CD4-positive, alpha-beta T cell treated with Interleukin-17A for 4 hours (primary cell): ENCODE data around the gene CPXM2.

Experiments used
- DNase-seq: peaks from one replicate; pipeline ENCODE4 v3.0.0-alpha.2; 2020; ENCODE audit warnings: mixed read lengths

CPXM2 gene

DNA sequence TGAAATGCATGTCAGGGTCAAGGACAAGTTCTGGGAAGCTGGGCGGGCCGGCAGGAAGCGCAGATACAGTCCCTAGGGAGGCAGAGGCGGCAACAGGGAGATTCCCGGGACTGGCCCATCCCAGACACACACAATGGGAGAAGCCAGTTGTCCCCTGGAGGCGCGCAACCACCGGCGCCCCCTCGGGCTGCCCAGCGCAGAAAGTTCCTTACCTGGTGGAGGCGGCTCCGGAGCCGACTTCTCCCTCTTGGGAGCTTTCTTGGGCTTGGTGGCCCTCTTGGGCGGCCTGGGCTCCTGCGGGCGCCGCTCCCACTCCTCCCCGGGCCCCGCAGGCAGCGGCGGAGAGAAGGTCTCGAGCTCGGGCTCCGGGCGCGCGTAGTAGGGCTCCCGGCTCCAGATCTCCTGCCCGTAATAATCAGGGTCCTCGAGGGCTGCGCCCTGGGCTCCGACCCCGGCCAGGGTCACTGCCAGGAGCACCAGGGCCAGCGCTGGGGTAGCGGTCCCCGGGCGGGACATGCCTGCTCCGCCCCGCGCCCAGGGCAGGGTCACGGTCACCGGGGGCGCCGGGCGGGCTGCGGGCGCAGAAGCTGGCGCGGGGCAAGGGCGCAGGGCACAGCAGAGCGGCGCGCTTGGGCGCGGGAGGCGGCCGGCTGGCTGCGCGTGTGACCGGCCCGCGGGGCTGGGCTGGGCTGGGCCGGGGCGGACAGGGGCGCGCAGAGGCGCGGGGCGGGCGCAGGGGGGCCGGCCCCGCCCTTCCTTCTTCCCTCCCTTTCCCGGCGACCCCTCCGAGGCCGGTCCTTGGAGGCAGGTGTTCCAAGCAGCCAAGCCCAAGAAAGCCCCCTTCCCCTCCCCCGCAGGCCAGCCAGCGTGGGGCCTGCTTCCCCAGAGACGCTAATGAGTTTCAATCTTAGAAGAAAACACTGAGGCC, at the start of gene CPXM2:
Gene CPXM2, minus strand, starts transcription at position 664 of the 928 bp plus-strand sequence. Its CDS starts 148 bp downstream, at position 516.
- DNase-seq = no peak

DNA sequence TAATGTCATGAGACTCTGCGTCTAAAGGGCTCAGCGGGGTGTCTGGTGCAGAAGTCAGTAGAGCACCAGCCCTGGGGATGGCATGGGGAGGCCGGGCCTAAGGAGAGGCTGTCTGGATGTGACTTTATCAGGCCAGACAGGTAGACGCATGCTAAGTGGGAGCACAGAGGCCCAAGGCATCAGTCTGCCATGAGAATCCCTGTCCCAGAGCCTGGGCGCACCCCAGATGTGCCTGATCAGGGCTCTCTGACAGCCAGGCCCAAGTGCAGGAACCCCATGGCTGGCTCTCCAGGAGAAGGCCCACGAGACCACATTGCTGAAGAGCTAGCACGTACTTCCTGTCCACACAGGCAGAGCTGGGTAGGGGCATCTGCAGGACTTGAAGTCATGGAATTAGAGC, 48.0 kb upstream of the CPXM2 start:
- no peak for DNase-seq

- DNase-seq = no peak
Measured at GRCh38 chr10:123938890-123939289, 47.3 kb upstream of the CPXM2 start.

- DNase-seq = no peak
Measured at GRCh38 chr10:123936426-123936825, 44.8 kb upstream of the CPXM2 start.

- DNase-seq = no peak
Measured at GRCh38 chr10:123935680-123936079, 44.1 kb upstream of the CPXM2 start.

DNA sequence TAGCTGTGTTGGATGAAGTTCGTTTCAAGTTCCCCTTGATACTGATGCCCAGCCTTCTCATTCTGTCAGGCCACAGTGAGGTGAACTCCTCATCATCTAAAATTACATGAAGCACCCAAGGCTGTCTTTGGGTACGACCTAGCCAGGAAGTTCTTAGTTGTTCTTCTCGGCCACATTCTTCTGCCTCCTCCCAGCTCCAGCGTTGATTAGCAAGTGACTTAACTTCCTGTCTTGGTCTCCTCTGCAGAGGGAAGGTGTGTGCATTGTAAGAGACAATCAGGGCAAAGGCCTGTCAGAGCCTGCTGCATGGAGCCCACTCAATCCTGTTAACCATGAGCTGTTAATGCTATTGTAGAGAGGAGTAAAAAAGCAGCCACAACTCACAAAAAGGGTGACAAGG, 43.2 kb upstream of the CPXM2 start:
- DNase-seq = no peak

- no peak for DNase-seq
Measured at GRCh38 chr10:123930340-123931001, 38.9 kb upstream of the CPXM2 start.

DNA sequence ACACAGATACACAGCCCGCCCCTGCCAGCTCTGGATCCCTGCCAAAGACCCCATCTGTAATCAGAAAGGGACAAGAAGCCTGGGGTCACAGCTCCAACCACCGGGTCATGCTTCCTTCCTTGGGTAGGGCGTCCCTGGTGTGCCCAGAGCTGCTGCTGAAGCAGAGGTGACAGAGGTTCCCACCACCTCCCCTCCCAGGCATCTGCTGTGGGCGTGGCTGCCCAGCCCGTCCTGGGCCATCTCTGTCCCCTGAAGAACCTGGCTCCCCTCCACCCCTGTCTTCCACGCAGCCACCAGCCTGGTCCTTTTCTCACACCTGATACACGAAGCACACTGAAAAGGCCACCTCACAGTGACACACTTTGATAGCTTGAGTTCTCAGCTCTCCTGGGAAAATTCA, 38.2 kb upstream of the CPXM2 start:
- DNase-seq = no peak

DNA sequence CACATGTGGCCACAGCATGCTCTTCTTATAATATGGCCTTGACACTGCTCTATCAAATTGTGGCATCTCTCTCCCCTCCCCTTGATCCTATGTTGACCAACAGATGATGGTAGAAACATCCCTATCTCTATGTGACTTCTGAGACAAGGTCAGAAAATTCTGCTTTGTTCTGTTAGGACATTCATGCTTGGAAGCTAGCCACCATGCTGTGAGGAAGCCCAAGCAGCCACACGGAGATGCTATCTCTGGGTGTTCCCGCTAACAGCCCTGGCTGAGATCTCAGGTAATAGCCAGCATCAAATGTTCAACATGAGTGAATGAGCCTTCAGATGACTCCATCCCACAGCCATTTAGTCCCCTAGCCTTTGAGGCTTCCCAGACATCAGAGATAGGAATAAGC, 36.8 kb upstream of the CPXM2 start:
- DNase-seq = no peak

- no peak for DNase-seq
Measured at GRCh38 chr10:123926401-123927264, 35.0 kb upstream of the CPXM2 start.

GRCh38 chr10:123922126-123922525, 30.5 kb upstream of the CPXM2 start:
- DNase-seq = no peak

DNA sequence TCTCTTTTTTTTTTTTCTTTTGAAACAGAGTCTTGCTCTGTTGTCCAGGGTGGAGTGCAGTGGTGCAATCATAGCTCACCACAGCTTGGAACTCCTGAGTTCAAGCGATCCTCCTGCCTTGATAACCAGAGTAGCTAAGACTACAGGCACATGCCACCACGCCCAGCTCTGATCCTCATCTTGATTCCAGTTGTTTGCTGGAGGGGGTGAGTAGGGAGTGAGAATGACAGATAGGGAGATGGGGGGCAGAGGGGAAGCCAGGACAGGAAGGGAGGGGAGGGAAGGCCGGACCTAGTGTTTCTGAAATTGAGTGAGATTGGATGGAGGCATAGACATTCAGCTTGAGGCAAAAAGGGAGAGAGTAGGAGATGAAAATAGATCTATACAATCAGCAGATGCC, 25.2 kb upstream of the CPXM2 start:
- DNase-seq = no peak

DNA sequence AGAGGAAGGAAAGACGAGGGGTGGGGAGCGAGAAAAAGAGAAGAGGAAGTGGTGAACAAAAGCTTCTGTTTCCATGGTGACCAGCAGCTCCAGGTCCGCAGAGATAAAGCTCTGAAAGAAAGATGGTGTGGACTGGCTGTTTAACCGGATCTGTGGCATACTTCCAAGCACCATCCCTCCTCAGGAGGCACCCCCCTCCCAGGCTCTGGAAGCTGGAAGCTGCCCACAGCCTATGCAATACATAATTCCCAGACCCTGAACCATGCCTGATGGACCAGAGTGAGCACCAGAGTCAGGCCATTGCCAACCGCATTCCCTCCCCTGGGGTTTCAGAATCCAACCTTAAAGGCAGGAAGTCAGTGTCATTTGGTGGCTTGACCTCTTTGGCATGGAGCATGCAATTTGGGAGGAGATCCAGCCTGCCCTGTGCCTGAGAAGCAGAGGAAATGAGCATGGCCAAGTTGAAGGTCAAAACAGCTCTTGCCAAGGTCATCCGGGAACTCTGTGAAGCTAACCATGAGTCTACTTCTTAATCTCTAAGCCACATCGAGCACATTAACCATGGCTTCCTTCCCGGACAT, 22.2 kb upstream of the CPXM2 start:
- no peak for DNase-seq

- DNase-seq = no peak
Measured at GRCh38 chr10:123912871-123913270, 21.3 kb upstream of the CPXM2 start.

DNA sequence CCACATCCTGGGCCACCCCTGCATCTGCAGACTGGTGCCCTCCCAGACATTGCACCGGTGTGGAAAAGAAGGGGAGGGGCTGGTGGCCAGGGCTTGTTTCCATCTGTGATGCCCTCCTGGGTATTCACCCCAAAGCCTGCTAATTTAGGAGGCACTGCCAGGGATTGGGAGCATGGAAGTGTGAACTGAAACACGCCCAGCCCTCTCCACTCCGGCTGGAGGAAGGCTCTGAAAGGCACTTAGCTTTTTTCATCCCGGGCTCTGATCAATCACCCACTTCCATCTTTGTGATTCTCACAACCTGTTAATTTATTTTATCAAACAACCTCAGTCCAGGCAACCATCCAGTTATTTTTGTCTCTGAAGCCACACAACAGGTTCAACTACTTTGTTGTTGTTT, 20.9 kb upstream of the CPXM2 start:
- DNase-seq = no peak

DNA sequence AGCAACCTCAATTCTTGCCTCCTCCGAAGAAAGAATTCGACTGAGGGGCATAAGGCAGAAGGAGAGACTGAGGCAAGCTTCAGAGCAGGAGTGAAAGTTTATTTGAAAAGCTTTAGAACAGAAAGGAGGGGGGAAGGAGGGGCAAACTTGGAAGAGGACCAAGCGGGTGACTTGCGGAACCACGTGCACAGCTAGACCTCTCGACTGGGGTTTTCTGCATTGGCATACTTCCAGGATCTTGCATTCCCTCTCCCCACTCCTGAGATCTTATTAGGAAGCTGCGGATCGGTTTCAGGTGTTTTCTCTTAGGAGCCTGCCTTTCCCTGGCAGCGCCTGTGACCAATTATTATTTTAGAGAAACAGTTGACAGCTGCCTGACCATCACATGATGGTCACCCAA, 20.3 kb upstream of the CPXM2 start:
- no peak for DNase-seq

DNA sequence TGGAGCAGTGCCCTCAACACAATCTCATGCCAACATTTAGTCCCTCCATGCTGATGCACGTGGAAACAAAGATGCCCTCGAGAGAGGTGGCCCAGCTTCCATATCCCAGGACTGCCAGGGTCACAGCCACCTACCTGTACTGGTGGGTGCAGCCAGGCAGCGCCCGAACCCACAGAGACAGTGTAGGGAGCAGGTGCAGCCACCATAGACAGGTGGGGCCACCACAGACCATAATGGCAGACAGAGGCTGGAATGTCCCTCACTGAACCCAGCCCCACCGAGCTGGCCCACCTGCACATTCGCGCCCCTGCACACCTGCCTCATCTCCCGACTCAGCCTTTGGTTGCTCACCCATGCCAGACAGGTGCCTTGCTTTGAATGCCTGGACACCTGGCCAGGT, 18.3 kb upstream of the CPXM2 start:
- DNase-seq = no peak

DNA sequence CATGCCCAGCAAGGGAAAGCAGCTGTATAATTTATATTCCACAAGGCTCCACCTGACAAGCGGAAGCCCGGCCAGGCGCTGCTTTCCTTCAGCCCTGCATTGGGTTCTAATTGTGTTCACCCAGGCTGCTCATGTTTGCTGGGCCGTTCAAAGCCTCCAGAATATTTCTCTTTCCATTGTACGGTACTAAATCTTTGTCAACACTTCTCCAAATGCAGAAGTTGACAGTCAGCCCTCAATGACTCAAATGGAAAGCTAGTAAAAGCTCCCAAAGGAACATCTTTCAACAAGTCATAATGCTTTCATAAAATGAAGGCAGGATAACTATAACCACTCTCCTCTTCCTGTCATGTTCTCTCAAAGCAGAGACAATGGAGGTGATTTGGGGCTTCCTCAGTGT, 17.8 kb upstream of the CPXM2 start:
- no peak for DNase-seq

DNA sequence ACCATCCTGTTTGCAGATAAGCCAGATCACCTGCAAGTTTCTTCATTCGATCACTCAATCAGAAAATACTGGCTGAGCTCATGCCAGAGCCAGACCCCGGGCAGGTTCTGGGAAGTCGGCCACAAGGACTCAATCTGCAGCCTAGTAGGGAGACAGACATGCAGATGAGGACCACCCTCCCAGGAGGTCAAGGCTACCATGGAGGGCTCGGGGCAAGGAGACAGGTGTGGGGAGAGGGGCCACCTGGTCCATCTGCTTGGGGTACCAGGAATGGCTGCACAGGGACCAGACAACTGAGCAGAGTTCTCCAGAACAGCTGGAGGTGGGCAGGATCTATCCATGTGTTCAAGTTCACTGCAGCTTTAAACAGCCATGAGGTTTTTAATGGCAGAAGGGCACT, 16.8 kb upstream of the CPXM2 start:
- no peak for DNase-seq

DNA sequence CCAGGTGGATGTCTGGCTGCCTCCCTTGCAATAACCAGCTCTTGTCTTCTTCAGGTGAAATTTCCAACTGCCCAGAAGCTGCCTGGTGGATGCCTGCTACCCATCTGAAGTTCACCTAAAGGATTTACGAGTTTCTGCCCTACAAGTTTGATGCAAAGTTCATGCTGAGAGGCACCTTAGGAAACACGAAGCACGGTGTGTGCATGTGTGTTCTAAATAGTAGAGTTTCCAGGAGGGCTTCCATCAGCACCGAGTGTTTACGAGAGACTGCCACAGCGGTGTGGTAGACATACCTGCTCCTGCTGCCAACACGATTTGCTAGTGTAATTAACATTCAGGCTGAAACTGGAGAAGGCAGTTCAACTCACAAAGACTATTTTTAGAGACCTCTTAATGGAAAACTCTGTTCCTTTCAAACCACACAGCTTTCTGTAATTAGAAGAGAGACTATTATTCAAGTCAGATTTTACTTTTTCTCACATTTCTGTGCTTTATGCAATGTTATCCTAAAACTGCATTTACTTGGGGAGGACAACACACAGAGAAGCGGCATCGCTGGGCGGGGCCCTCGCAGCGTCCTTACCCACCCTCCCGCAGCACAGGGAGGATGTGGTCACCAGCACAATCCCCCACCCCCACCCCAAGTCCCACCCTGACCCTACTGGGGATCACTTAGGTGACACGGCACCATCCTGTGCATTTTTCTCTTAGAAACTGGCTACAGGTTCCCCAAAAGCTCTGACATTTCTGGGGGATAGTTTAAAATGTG, 15.5 kb upstream of the CPXM2 start:
- DNase-seq = no peak

DNA sequence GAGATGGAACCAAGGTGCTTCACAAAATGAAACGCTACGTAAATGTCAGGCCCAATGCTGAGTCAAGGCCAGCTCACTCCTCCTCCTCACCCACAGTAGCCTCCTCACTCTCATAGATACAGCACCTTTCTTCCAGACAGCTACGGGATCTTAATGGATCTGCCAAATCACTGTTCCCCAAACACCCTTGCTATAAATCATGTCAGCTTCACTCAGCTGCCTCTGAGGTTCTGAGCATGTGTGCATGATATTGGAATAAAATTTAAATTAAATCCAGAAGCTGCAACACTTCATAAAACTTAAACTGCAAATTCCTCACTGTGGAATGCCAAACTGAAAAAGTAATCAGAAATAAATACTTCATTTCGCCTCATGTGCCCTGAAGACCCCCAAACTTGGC, 14.7 kb upstream of the CPXM2 start:
- DNase-seq = no peak

- DNase-seq = no peak
Measured at GRCh38 chr10:123904834-123905409, 13.3 kb upstream of the CPXM2 start.
